Epithelial cell of proximal tubule (primary cell): ENCODE data around the gene PDZRN3. TPM values are rescaled to one million over a fixed set of nuclear protein-coding genes. Genes with fewer than 3 reads are reported as not detected.

Source experiments
- DNase-seq: peaks from one replicate; pipeline ENCODE4 v3.0.0-alpha.2; 2011; ENCODE audit warnings: low read depth
- H3K4me3 ChIP-seq: 2 replicates; pipeline ENCODE4 v1.5.1; 2011; ENCODE audit warnings: low read depth, mild to moderate bottlenecking, low read length
- CTCF ChIP-seq: conservative IDR thresholded peaks from 2 replicates; pipeline ENCODE4 v1.5.1; 2012; ENCODE audit warnings: low read depth, mild to moderate bottlenecking, low read length
- total RNA-seq: library from RNA; depleted of rRNA; stranded (reverse); fragments of >200 nt; gene quantifications from 2 replicates; pipeline ENCODE4 v1.2.3, GENCODE V29; 2015

Gene PDZRN3
- total RNA-seq, 1 donor from 2014 or later = 0.17 TPM

GRCh38 chr3:73653351-73653750, 28.6 kb upstream of the PDZRN3 start:
- DNase-seq = no peak
- no peak for TF ChIP-seq CTCF
- no peak overlapping the region for H3K4me3 ChIP-seq

GRCh38 chr3:73652896-73653295, 28.2 kb upstream of the PDZRN3 start:
- no peak for TF ChIP-seq CTCF
- DNase-seq = no peak
- H3K4me3 ChIP-seq = no peak overlapping the region

GRCh38 chr3:73637042-73637441, 12.3 kb upstream of the PDZRN3 start:
- no peak for TF ChIP-seq CTCF
- no peak for DNase-seq
- H3K4me3 ChIP-seq = no peak overlapping the region

DNA sequence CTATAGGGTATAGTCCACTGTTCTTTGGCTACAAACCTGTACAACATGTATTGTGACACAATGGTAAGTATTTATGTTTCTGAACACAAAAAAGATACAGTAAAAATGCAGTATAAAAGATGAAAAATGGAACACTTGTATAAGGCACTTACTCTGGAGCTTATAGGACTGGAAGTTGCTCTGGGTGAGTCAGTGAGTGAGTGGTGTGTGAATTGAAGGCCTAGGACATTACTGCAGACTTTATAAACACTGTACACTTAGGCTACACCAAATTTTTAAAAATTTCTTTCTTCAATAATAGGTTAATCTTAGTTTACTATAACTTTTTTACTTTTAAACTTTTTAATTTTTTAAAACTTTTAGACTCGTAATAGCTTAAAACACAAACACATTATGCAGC, 10.5 kb upstream of the PDZRN3 start:
- no peak overlapping the region for H3K4me3 ChIP-seq
- no peak for TF ChIP-seq CTCF
- no peak for DNase-seq

DNA sequence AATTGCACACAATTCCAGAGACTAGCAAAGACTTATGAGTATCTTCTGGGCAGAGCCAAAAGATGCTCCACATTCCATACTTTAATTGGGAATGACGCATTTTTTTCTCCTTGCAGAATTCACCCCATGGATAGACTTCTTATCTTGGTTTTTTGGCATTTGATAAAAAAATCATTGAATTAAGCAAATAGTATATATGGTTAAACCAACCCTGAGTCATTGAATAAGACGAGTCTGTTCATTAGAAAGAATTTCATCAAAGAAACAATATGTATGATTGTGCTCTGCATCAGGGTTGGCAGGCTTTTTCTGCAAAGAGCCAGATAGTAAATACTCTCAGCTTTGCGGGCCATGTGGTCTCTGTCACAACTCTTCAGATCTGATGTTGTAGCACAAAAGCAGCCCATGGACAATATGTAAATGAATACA, 9.2 kb upstream of the PDZRN3 start:
- no peak overlapping the region for H3K4me3 ChIP-seq
- TF ChIP-seq CTCF = no peak
- DNase-seq = no peak

GRCh38 chr3:73633453-73633852, 8.7 kb upstream of the PDZRN3 start:
- no peak for DNase-seq
- no peak overlapping the region for H3K4me3 ChIP-seq
- TF ChIP-seq CTCF = no peak

GRCh38 chr3:73626106-73626505, 1.4 kb upstream of the PDZRN3 start:
- DNase-seq = no peak
- no peak for TF ChIP-seq CTCF
- H3K4me3 ChIP-seq = no peak overlapping the region
